GM18858 (cell line): ENCODE data around the gene KRT12.
"Not testable (repeated sequence)": the region's sequence is repeated elsewhere in the genome, so short reads cannot be mapped to it uniquely, and the experiment has no call there.

Experiments
- ATAC-seq: cut with Tn5 transposase; IDR thresholded peaks from one replicate; pipeline ENCODE4 v1.9.1; 2021; ENCODE audit not compliant: unreplicated experiment

KRT12 gene

GRCh38 chr17:40884708-40885512 lies 17.9 kb upstream of the KRT12 start, which contains the start of gene KRT20:
Gene KRT20, minus strand, starts transcription at chr17:40885242. Its CDS starts 57 bp downstream, at chr17:40885185.
- no peak for ATAC-seq

DNA sequence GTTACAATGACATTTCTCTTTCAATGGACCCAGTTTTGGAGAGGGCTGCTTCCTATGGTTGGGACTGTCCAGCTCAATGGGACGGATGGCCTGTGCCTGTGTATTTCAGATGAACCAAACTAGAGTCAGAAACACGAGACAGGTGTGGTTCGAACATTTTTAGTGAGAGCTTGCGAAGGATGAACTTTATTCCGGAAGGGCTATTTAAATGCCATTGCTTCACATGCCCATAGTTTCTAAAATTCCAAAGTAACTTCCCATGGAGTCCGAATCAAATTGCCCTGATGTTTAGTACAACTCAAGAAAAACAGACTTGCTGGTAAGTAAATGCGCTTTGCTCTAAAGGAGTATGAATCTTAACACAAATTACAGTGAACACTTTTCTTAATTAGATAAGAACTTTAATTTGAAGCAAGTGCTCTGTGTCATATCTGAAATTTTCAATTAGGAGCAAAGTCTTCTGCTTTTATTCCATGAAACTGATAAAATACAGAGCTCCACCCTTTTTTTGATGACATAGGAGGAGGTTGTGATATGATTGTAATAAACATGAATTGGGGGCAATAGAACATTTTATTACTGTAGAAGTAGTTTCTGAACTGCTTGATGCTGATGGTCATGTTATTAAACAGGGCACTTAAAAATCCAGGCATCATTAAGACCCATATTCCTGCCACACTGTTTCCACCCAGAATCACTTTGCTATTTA lies 16.8 kb upstream of the KRT12 start:
- ATAC-seq, result no peak

- ATAC-seq, result no peak
Measured at GRCh38 chr17:40883031-40883430, 16.0 kb upstream of the KRT12 start.

DNA sequence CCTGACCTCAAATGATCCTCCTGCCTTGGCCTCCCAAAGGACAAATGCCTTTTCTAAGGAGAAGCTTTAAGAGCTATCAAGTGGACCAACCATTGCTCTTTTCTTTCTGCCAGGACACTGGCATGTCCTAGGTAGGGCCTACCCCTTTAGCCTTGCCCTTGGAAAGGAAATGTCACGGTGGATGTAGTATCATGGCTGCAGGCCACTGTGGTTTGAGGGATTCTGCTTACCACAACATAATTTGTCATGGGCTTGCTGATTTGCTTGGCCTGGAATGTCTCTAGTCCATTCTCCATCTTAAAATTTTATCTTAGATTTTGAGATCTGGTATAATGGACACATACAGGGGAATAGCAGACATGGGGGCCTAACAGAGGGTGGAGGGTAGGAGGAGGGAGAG lies 12.0 kb upstream of the KRT12 start:
- no peak for ATAC-seq

GRCh38 chr17:40878044-40878443 lies 11.0 kb upstream of the KRT12 start:
- ATAC-seq, result no peak

- no peak for ATAC-seq
Measured at GRCh38 chr17:40873801-40874200, 6.8 kb upstream of the KRT12 start.

GRCh38 chr17:40873255-40873654 lies 6.2 kb upstream of the KRT12 start:
- ATAC-seq, result no peak

DNA sequence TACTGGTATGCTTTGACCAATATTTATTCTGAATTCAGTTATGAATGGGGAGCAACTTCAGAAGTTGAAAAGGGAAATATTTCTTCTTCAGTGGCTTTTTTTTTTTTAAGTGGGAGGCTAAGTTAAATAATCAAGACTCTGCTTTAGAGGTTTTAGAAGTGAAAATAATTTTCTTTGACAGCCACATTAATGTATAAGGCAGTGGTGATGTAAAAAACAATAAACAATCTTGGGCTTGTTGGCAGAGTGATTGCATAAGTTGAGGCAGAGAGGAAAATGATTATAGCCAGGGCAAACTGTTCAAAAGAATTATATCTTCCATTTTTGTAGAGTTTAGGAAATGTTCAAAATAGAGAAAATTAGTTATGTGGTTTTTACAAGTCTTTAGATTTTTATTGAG lies 5.4 kb upstream of the KRT12 start:
- no peak for ATAC-seq

GRCh38 chr17:40871316-40871715 lies 4.3 kb upstream of the KRT12 start:
- no peak for ATAC-seq

DNA sequence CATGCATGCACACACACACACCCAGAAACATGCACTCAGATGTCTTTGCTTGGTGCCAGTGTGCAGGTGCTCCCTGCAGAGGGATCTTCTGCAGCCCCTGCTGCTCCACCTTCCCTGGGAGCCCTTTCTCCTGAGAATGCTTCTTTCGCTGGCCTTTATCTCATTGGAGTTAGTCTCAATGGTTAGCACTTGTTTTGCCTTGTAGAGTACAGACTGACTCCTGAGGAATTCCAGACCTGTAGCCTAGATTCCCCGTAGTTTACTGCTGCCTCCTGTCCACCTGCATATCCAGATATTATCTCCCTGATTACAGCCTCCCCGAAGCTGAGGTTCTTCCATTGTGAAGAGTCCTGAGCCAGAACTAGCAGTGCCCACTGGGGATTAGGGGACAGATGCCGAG lies 3.1 kb upstream of the KRT12 start:
- no peak for ATAC-seq

DNA sequence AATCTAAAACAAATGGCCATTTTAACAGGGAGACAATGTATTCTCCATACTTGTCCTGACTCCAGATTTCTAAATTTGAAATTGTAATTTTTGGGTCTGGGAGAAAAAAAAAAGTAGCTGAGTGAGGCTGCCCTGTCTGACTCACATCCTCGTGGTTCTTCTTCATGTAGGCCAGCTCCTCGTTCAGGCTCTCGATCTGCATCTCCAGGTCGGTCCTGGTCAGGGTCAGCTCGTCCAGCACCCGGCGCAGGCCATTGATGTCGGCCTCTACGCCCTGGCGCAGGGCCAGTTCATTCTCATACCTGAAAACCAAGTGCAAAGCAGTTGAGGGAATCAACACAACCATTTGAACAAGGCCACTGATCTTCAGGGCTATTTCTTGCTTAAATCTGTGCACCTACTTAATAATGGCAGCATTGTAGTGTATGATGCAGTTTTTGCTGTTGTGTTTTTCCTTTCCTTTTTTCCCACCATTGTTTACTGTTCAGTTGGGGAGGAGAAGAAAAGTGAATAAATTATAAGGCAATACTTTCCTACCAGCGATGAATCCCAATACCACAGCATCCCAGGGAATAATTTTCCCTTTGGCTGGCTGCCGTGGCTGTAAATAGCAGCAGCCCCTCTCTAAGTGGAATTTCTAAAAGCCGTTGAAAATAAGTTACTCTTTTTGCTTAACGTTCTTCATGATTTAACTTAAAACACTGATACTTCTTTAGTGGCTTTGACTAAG lies 2.2 kb downstream of the KRT12 start:
- no peak for ATAC-seq

- no peak for ATAC-seq
Measured at GRCh38 chr17:40862985-40863733, 3.9 kb downstream of the KRT12 start.

- ATAC-seq, result no peak
Measured at GRCh38 chr17:40859536-40859935, 7.5 kb downstream of the KRT12 start.

DNA sequence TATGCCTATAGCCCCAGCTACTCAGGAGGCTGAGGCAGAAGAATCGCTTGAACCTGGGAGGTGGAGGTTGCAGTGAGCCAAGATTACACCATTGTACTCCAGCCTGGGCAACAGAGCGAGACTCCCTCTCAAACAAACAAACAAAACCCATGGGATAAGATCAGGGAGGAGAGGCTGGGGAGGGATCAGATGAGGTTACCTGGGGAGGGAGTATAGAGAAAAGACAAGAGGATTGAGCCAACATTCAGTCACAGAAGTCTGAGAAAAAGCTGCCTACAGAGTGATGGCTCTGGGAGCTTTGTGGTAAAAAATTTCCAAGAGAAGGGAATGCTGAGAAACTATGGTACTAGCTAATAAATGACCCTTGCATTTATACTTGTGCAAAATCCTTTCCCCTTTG lies 8.4 kb downstream of the KRT12 start:
- not testable (repeated sequence) for ATAC-seq

GRCh38 chr17:40857535-40857934 lies 9.5 kb downstream of the KRT12 start:
- no peak for ATAC-seq

DNA sequence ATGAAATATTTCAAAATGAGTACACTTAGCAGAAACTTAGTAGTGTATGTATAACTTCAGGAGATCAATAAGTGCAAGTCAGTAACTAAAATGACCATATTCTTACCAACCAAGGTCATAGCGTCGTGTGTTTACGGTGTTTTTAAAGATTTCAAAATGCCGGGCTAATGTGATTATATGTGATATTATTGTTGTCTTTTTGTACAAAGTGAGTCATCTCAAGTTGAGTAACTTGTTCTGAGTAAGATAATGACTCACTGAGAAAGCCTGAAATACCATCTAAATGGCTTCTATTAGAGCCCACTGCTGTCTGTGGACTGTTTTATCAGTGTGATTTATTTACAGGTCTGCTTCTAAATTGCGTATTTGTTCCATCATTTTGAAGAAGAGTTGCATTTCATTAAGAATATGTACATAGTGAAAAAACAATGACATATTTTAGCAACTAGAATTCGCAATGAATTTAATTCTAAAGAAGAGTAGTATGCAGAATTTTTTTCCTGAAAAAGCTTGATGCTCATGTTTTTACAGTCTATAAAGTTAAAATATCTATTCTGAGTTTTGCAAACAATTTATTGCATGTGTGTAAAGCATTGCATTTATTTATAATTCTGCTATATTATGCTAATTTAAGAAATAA lies 12.7 kb downstream of the KRT12 start:
- no peak for ATAC-seq

DNA sequence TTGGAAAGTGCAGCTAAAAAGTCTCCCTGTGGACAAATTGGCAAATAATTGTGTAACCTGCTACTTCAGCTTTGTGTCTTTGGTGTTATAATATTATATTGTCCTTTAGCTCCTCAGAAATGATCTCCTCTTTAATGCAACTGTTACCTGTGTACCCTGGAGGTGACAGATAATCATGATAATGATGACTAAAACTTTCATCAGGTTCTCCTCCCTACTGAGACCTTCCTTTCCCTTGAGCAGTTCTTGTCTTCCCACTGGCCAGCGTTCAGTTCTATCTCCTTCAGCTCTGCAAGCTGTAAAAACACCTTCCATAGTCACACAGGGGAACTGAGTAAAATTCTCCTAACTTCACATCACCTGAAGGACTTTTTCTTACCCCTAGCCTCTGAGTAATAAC lies 14.7 kb downstream of the KRT12 start:
- ATAC-seq, result no peak

DNA sequence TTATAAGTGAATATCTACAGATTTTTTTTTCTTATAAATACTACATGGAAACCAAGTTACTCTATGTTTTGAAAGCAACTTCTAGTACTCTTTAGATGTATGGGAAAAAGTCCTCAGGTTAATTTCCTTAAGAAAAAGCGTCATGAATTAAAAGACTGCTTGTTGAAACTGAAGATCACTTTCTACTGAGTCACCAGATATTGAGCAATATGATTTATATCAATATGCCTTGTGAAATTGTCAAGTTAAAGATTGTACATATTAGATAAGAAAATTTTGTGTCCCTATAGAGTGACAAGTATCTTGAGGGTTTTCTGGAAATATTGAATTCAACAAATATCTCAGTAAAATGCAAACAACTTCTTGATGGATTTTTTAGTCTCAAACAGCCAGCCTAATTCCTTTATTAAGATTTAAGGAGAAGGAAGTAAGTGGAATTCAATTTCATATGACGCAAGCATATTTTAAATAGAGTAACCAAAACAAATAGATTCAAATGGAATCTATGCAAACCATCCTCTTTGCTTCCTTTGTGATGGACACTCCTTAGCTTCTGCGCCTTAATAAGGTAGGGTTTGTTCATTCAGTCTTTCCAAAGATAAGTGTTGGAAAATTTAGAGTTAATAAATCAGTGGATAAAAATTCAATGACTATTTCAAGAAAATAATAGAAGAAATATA lies 16.6 kb downstream of the KRT12 start:
- ATAC-seq, result no peak

GRCh38 chr17:40849723-40850122 lies 17.3 kb downstream of the KRT12 start:
- no peak for ATAC-seq
